CD4-positive, alpha-beta T cell (primary cell): ENCODE measurements around the gene BLOC1S4. TPM values are rescaled to one million over a fixed set of nuclear protein-coding genes. Genes with fewer than 3 reads are reported as not detected.
A peak's percentile ranks its signal among the peaks of the same experiment; 100 is the strongest.

Experiments
- ATAC-seq: fragments of 200-7000 bp; cut with Tn5 transposase; one replicate; pipeline ENCODE4 v1.10.0; 2022; ENCODE audit warnings: mild to moderate bottlenecking; ENCODE audit not compliant: poor library complexity
- CTCF ChIA-PET: fragments of 350-600 bp; sonication (Branson Sonifier 250); formaldehyde crosslinking; loops from one replicate; lab custom pipeline; 2021; ENCODE audit warnings: antibody characterized with exemption, inconsistent platforms; lab: Charles Lee
- POLR2A ChIA-PET: fragments of 350-600 bp; sonication (Branson Sonifier 250); formaldehyde crosslinking; loops from one replicate; lab custom pipeline; 2021; ENCODE audit warnings: antibody characterized with exemption, inconsistent platforms; lab: Charles Lee
- DNase-seq, 14 experiments: peaks; one replicate each; pipeline ENCODE4 v3.0.0-alpha.2; 2013 to 2020; ENCODE audit warnings: mixed read lengths in 2 of 14
- H3K27ac ChIP-seq, 2 donors: one replicate each; pipeline versions ENCODE4 v1.5.1 to v1.7.0; 2013; ENCODE audit warnings: low read length in 2 of 2, low read depth in 1 of 2, mild to moderate bottlenecking in 1 of 2
- H3K27me3 ChIP-seq, 2 experiments: 1 replicate in 1 of 2; 2 replicates in 1 of 2; pipeline versions ENCODE4 v1.6.1 to v1.7.0; 2013; ENCODE audit warnings: low read length in 2 of 2, control low read depth in 1 of 2, mild to moderate bottlenecking in 1 of 2, moderate library complexity in 1 of 2; ENCODE audit not compliant: insufficient read depth in 2 of 2, control insufficient read depth in 1 of 2
- H3K36me3 ChIP-seq: one replicate; pipeline ENCODE4 v1.6.1; 2013; ENCODE audit warnings: low read length, control low read depth; ENCODE audit not compliant: insufficient read depth
- H3K4me1 ChIP-seq: one replicate; pipeline ENCODE4 v1.6.1; 2013; ENCODE audit warnings: low read length, control low read depth; ENCODE audit not compliant: insufficient read depth
- H3K4me3 ChIP-seq: one replicate; pipeline ENCODE4 v1.5.1; 2013; ENCODE audit warnings: mild to moderate bottlenecking, low read length, moderate library complexity
- H3K9me3 ChIP-seq, 2 experiments: 1 replicate in 1 of 2; 2 replicates in 1 of 2; pipeline versions ENCODE4 v1.6.1 to v1.7.0; 2013; ENCODE audit warnings: low read length in 2 of 2, mild to moderate bottlenecking in 2 of 2, control low read depth in 1 of 2, moderate library complexity in 1 of 2; ENCODE audit not compliant: control insufficient read depth in 1 of 2, insufficient read depth in 1 of 2
- H3K27ac Mint-ChIP-seq: one replicate; pipeline ENCODE4 v1.8.0; 2020; ENCODE audit warnings: mixed read lengths
- H3K27me3 Mint-ChIP-seq: one replicate; pipeline ENCODE4 v1.8.0; 2021; ENCODE audit warnings: mixed read lengths
- H3K36me3 Mint-ChIP-seq: one replicate; pipeline ENCODE4 v1.8.0; 2021; ENCODE audit warnings: low read depth, mixed read lengths
- H3K4me1 Mint-ChIP-seq: one replicate; pipeline ENCODE4 v1.8.0; 2021; ENCODE audit warnings: low read depth, mixed read lengths
- H3K4me3 Mint-ChIP-seq: one replicate; pipeline ENCODE4 v1.8.0; 2020; ENCODE audit warnings: mild to moderate bottlenecking, mixed read lengths
- H3K9me3 Mint-ChIP-seq: one replicate; pipeline ENCODE4 v1.8.0; 2020; ENCODE audit warnings: mixed read lengths
- intact Hi-C, 2 experiments: fragments of 100-400 bp; cut with DNase I in 1 of 2; cut with micrococcal nuclease in 1 of 2; formaldehyde crosslinking; loops; one replicate each; pipeline versions ENCODE4 v1.15.1 to v1.9.0; 2023 to 2025; cut with DNase I, micrococcal nuclease
- total RNA-seq, 174 experiments: library from RNA in 2 of 174; stranded (reverse) in 2 of 174; gene quantifications; one replicate each; pipeline ENCODE4 v1.2.3 and lab custom pipeline; 2021 to 2026
- TF ChIP-seq, protein P1 (sequence below): fragments of 200-600 bp; IDR thresholded peaks from one replicate; pipeline ENCODE4 v1.8.0; 2022; ENCODE audit warnings: antibody characterized with exemption, mild to moderate bottlenecking

The BLOC1S4 gene
- total RNA-seq, 2 experiments from 2014 or later = 24.6 to 27.6 TPM

- TF ChIP-seq, protein P1, sequence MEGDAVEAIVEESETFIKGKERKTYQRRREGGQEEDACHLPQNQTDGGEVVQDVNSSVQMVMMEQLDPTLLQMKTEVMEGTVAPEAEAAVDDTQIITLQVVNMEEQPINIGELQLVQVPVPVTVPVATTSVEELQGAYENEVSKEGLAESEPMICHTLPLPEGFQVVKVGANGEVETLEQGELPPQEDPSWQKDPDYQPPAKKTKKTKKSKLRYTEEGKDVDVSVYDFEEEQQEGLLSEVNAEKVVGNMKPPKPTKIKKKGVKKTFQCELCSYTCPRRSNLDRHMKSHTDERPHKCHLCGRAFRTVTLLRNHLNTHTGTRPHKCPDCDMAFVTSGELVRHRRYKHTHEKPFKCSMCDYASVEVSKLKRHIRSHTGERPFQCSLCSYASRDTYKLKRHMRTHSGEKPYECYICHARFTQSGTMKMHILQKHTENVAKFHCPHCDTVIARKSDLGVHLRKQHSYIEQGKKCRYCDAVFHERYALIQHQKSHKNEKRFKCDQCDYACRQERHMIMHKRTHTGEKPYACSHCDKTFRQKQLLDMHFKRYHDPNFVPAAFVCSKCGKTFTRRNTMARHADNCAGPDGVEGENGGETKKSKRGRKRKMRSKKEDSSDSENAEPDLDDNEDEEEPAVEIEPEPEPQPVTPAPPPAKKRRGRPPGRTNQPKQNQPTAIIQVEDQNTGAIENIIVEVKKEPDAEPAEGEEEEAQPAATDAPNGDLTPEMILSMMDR = no peak
- Mint-ChIP-seq H3K4me3 (peak within 1 kb of the TSS; percentile 99), H3K4me1 (peaks cover 69% of the 10 kb centered on the region), H3K27ac (peak within 1 kb of the TSS; percentile 97), H3K9me3 (no peaks in the 10 kb centered on the region), H3K36me3 (peaks cover 53% of the 10 kb centered on the region), H3K27me3 (no peaks in the 10 kb centered on the region)
- Histone ChIP-seq H3K27ac (peak within 1 kb of the TSS; percentile 79 to 85), H3K9me3 (no peaks in the 10 kb centered on the region), H3K4me3 (peak within 1 kb of the TSS; percentile 74), H3K36me3 (peaks cover 29% of the 10 kb centered on the region), H3K4me1 (peaks cover 40% of the 10 kb centered on the region), H3K27me3 (no peaks in the 10 kb centered on the region)
- POLR2A ChIA-PET = interaction anchor here (0.6 to 9.9 kb wide), 27 partner anchors 7 to 395 kb away, joined by 3 to 245 read pairs (median 5); partner anchors contain the start of genes BLOC1S4, GRPEL1, MAN2B2 and MRFAP1
- DNase-seq (peak; percentile 94 to 98 (median 96)), ATAC-seq (peak; percentile 87)
- intact Hi-C loops = loop anchor here (1.0 to 2.0 kb wide), 4 partner anchors 13 to 74 kb away; partner anchors contain the start of gene MRFAP1 (in 1 of the 2)
- CTCF ChIA-PET = interaction anchor here (0.6 to 7.9 kb wide), 6 partner anchors 11 to 334 kb away, joined by 3 to 68 read pairs (median 4); partner anchors contain the start of gene TADA2B
Measured at GRCh38 chr4:6709230-6710114, 6.5 kb upstream of the BLOC1S4 start, which contains the start of gene MRFAP1L1. TSS of gene MRFAP1L1 (minus strand) at chr4:6709865. CDS start at chr4:6709629, 236 bp downstream.

GRCh38 chr4:6710282-6710681, 5.7 kb upstream of the BLOC1S4 start:
- H3K36me3 Mint-ChIP-seq = peaks cover 45% of the 10 kb centered on the region
- Histone ChIP-seq H3K27ac (peak overlapping the region; percentile 79 to 85), H3K4me1 (peaks cover 39% of the 10 kb centered on the region), H3K27me3 (no peaks in the 10 kb centered on the region), H3K9me3 (no peaks in the 10 kb centered on the region), H3K4me3 (peak overlapping the region; percentile 74), H3K36me3 (peaks cover 27% of the 10 kb centered on the region)
- DNase-seq (no peak), ATAC-seq (no peak)
- POLR2A ChIA-PET = interaction anchor here (0.6 to 9.9 kb wide), 23 partner anchors 9 to 394 kb away, joined by 3 to 245 read pairs (median 5); partner anchors contain the start of genes GRPEL1, MAN2B2, MRFAP1 and S100P
- peaks cover 62% of the 10 kb centered on the region for H3K4me1 Mint-ChIP-seq
- intact Hi-C loops = no loop called here
- H3K9me3 Mint-ChIP-seq = no peaks in the 10 kb centered on the region
- TF ChIP-seq, protein P1 = no peak
- CTCF ChIA-PET = interaction anchor here (0.6 to 7.9 kb wide), 4 partner anchors 10 to 333 kb away, joined by 3 to 68 read pairs (median 8); partner anchors contain the start of gene TADA2B
- peak overlapping the region; percentile 99 for H3K4me3 Mint-ChIP-seq
- peak overlapping the region; percentile 97 for H3K27ac Mint-ChIP-seq
- H3K27me3 Mint-ChIP-seq = no peaks in the 10 kb centered on the region

GRCh38 chr4:6710996-6711395, 5.0 kb upstream of the BLOC1S4 start:
- Histone ChIP-seq H3K36me3 (peaks cover 21% of the 10 kb centered on the region), H3K9me3 (no peaks in the 10 kb centered on the region), H3K4me3 (no peak overlapping the region), H3K27me3 (no peaks in the 10 kb centered on the region), H3K4me1 (peaks cover 39% of the 10 kb centered on the region), H3K27ac (no peak overlapping the region)
- TF ChIP-seq, protein P1 = no peak
- ATAC-seq (no peak), DNase-seq (peak in 1 of 14 experiments; percentile 7)
- CTCF ChIA-PET = no interaction called here
- Mint-ChIP-seq H3K4me1 (peaks cover 62% of the 10 kb centered on the region), H3K36me3 (peaks cover 43% of the 10 kb centered on the region), H3K27me3 (no peaks in the 10 kb centered on the region), H3K9me3 (no peaks in the 10 kb centered on the region), H3K4me3 (peak overlapping the region; percentile 99), H3K27ac (peak overlapping the region; percentile 44)
- POLR2A ChIA-PET = interaction anchor here (0.7 to 10.4 kb wide), 3 partner anchors 15 to 92 kb away, joined by 4 to 221 read pairs (median 5); a partner anchor contains a TSS
- intact Hi-C loops = no loop called here
